Right kidney (tissue), 1 donor: ENCODE data around the gene CMTM7.
"Not testable (repeated sequence)": the region's sequence is repeated elsewhere in the genome, so short reads cannot be mapped to it uniquely, and the experiment has no call there.

ENCODE experiments used
- DNase-seq: peaks from one replicate; pipeline ENCODE4 v3.0.0-alpha.2; 2016

The CMTM7 gene

DNA sequence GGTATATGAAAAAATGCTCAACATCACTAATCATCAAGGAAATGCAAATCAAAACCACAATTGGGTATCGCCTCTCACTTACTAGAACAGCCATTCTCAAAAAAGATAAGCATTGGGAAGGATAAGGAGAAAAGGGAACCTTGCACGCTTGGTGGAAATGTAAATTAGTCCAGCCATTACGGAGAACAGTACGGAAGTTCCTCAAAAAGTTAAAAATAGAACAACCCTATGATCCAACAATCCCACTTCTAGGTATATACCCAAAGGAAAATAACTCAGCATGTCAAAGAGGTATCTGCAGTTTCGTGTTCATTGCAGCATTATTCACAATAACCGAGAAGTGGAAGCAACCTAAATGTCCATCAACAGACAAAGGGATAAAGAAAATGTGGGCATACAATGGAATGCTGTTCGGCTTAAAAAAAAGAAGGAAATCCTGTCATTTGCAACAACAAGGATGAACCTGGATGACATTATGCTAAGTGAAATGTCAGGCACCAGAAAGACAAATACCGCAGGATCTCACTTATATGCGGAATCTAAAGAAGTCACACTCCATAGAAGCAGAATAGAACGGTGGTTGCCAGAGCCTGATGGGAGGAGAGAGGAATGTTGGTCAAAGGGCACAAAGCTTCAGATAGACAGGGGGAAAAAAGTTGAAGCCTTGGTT, 11.7 kb upstream of the CMTM7 start:
- DNase-seq, result no peak

DNA sequence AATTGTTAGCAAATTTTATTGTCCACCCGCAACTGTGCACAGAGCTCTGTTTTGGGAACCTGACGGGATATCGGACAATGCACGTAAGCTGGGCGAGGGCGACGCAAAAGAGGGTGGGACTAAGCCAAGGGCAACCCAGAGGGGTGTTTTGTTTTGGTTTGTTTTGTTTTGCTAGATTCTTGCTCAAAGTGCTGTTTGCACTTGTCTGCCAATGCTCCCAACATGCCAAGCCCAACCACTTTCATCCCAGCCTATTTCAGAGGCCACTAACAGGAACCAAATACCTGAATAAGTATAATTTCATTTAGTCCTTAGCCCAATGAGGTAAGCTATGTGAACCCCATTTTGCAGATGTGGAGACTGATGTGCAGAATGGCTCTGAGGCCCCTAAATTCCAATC, 9.7 kb upstream of the CMTM7 start:
- DNase-seq, result no peak

DNA sequence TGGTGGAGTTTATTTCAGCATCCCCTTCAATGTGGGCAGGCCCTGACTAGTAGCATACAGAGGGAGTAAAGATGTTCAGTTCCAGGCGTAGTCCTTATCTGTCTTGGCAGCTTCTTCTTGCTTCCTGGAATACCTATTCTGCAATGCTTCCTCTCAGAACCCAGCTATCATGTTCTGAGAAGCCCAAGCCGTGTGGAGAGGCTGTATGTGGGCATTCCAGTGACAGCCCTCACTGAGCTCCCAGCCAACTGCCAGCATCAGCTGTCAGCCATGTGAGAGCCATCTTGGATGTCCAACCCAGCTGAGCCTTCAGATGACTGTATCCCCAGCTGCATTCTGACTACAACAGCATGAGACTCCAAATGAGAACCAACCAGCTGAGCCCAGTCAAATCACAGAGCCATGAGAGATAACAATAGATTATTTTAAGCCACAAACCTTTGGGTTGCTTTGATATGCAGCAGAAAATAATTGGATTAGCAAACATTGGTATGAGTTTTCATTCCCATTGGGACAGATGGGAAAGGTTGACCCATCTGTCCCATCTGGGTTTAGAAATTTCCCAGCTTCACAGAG, 8.4 kb upstream of the CMTM7 start:
- no peak for DNase-seq

DNA sequence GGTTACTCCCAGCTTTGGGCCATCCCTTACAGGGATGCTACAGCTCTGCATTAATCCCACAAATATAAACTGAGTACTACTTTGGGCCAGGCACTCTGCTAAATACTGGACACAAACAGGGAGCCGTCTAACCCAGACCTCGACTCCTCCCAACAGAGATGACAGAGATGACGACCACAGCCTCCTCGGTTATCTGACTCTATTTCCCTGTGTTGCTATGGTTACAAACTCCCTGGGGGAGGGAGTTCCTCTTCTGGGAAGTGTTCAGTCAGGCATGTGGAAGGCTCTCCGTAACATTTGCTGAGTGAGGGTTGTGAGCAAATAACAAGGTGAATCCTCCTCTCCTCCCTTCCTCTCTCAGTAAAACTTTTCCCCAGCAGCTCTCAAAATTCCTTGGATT, 6.7 kb upstream of the CMTM7 start:
- no peak for DNase-seq

DNA sequence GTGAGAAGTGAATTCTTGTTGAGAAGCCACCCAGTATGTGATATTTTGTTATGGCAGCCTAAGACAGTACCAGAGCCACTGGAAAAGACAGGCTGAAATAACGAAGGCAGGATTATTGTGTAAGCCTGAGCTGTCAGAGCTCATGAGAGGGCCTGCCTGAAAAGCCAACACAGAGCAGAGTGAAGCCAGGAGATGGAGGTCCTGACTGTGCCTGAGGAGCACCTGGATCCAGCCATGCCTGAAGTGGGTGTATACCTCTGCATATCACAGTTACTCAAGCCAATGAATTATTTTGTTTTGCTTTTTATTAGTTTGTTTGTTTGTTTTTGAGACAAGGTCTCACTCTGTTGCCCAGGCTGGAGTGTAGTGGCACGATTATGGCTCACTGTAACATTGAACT, 4.1 kb upstream of the CMTM7 start:
- no peak for DNase-seq

DNA sequence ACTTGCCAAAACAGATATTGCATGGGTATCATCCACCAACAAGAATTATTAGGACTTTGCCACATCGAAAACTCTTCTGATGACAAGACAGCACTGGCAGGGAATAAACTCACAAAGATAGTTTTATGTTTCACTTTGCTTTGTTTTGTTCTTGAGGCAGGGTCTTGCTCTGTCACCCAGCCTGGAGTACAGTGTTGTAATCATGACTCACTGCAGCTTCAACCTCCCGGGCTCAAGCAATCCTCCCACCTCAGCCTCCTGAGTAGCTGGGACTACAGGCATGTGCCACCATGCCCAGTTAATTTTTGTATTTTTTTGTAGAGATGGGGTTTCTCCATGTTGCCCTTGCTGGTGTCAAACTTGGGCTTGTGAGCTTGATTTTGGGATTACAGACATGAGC, 2.1 kb upstream of the CMTM7 start:
- DNase-seq, result not testable (repeated sequence)

DNA sequence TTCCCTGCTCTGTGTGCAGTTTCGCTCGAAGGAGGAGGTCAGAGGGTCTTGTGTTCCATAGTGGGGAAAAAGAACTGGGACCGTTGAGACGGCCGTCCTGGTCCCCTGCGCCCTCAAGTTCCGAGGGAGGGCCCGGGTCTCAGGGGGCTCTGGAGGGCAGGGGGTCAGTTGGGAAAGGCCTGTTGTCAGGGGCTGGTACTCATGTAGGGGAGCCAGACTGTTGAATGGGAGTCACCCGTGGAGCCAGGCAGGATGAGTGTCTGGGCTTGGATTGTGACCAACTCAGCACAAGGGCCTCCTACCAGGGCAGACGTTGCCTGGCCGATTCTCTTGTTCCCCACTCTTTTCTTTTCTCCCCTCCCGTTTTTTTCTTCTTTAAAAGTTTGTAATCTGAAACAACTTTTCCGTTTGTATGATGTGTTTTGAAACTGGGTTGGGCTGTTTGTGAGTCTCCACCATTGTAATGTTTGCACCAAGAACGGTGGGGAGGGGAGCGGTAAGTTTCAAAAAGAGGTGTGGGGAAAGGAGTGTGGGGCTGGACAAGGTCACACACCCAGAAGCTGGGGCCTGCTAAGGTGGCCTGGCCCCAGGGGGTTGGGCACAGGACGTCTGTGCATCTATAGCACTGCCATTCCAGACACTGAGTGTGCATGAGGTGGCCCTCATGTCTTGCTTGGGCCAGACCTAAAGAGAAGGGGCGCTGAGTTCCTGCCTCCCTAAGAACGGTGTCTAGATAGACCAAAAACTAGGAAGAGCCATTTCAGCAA, 1.1 kb downstream of the CMTM7 start:
- no peak for DNase-seq

DNA sequence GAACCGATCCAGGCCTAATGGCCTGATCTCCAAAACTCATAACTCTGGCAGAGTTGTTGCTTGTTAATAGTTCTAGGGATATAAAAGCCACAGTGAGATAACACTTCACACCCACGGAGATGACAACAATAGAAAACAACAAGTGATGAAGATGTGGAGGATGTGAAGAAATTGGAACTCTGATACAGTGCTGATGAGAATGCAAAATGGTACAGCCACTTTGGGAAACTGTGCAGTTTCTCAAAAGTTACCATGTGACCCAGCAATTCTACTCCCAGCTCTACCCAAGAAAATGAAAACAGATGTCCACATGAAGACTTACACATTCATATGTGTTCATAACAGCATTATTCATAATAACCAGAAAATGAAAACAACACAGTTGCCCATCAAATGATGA, 3.8 kb downstream of the CMTM7 start:
- no peak for DNase-seq

DNA sequence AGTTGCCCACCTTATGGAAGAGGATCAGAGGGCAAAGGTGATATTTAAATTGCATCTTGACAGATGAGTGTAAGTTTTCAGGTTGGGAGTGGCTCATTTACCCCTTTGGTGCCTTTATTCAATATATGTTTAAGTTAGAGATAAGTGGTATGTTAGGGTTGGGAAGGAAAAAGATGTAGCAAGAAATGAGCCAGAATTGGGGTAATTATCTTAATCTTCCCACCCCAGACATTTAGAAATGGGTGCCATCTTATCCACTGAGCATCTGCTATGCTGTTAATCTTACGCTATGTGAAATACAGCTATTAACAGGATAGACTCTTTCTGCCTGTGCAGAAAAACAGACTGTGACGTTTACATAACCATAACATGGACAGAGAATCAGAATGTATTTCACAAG, 6.3 kb downstream of the CMTM7 start:
- DNase-seq, result no peak

DNA sequence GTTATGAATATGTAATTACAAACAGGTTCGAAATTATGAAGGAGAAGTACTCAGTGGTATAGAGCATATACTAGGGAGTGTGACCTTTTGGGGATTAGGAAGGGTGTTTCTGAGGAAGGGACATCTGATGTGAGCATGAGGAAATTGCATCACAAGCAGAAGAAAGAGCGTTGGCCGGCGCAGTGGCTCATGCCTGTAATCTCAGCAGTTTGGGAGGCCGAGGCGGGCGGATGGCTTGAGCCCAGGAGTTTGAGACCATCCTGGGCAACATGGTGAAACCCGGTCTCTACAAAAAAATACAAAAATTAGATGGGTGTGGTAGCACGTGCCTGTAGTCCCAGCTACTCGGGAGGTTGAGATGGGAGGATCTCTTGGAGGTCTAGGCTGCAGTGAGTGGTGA, 6.9 kb downstream of the CMTM7 start:
- DNase-seq, result no peak

DNA sequence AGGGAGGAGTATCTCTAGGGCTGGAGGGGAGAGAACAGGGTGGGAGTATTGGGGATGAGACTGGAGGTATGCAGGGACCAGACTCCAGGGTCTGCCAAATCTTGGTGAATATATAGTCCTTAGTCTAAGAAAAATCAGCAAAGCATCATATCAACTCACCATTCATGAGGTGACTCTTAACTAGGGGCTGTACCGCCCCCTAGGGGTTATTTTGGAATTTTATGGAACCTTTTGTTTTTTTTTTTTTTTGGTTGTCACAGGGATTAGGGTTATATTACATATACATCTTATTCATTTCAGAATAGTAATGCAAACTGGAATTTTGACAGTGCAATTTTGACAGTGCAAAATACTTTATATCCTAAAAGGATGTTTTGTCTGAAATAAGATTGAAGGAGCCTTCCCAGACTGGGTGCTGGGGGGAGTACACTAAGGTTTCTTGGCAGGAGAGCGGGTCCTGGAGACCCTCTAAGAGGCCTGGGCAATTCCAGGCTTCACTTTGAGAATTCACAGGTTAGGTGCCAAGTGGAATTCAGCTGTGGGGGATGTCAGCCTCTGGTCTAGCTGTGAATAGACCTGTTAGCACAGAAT, 7.5 kb downstream of the CMTM7 start:
- DNase-seq, result no peak

DNA sequence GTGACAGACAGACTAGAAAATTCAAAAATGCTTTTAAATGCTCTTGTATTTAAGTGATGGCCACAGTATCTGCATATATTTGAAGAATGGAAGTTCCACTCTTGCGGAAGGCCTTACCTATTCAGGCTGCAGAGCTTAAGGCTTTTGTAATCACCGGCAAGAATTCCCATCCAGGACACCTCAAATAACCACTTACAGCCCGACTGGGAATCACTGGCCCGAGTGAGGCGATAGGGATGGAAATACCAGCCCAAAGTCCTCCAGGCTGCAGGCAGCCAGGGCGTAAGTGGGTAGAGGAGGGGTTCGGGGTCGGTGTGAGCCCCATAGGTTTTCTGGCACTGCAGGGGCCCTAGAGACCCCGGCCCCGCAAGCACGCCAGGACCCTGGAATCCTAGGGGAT, 9.5 kb downstream of the CMTM7 start:
- DNase-seq, result no peak

DNA sequence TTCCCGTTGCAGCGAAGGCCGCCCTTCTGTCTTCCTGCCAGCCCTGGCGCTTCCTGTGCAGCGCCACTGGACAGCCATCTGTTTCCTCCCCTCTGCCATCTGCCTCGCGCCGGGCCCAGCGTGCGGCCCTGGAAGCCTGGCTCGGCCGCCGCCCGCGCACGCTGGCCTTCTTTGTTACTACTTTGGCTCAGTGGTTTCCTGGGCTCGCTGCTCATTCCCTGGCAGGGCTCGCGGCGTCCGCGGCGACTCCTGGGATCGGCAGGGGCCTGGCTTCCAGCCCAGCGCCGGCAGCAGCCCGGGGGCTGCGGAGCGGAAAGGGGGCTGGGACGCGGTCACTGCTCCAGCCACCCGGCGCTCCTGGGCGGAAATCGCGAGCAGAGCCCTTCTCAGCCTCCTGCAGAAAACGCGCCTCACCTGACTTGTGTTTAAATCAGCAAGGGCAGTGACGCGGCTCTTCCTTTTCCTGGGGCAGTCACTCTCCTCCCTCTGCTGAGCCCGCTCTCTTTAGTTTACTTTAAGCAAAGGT, 10.0 kb downstream of the CMTM7 start:
- peak; percentile 96 for DNase-seq

DNA sequence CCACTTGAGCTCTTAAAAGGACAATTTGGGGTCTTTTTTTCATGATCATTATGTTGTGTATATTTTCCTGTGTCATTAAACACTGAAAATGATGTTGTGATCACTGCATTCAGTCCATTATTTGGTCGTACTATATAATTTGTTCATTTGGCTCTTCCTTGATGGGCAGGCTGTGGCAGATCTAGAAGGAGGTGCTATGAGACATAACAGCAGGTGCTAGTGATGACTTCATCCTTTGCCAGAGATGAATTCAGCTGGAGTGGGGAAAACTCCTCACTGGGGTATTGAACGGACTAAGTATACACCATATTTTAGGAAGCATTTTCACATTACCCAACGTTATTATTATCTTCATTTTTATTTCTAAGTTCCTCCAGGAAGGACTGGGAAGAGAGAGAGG, 12.0 kb downstream of the CMTM7 start:
- no peak for DNase-seq

DNA sequence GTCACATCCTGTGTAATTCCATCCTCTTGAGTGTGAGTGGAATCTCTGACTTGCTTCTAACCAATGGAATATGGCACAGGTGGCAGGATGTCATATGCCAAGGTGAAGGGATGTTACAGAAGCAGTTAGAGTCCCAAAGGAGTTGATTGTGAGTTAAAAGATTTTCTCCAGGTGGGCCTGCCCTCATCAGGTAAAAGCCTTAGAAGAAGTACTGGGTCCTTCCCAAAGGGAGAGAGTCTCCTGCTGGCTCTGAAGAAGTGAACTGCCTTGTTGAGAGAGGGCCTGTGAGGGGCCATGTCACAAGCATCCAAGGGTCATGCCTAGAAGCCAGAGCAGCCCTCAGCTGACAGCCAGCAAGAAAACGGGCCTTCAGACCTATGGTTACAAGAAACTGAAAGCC, 13.1 kb downstream of the CMTM7 start:
- DNase-seq, result no peak

DNA sequence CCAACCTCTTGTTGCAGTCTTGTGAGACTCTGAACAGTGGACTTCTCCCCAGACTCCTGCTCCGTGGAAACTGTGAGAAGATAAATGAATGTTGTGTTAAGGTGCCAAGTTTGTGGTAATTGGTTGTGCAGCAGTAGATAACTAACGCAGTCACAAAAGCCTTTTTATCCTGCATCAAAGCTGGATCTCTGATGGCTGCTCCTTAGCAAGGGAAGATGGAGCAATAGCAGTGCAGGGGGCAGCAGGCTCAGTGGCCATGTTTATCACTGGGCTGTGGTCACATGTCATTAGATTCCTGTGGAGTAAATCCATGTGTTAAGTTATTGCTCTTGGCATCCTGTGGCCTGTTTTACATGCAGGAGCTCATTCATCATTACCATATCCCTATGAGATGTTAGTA, 13.5 kb downstream of the CMTM7 start:
- no peak for DNase-seq

DNA sequence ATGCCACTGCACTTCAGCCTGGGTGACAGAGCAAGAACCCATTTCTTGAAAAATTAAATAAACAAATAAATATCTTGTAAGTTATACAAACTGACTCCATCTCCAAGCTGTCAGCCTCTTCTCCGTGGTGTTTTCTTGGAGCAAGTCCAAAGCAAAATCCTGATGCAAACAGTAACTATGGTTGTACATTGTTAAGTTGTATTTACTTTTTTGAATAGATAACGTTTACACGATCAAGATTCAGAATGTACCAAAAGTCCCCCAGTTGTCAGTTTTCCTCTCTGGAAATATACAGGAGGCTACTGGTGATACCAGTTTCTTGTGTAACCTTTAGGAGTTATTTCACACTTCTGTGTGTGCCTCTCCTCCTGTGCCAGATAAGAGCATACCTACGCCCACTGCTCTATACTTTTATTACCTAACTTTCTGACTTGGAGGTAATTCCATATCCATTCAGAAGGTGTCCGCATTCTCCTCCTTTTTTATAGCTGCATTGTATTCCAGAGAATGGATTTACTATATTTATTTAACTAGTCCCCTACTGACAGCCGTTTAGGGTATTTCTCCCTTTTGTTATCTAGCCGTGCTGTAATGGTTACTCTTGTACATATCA, 14.2 kb downstream of the CMTM7 start:
- no peak for DNase-seq

DNA sequence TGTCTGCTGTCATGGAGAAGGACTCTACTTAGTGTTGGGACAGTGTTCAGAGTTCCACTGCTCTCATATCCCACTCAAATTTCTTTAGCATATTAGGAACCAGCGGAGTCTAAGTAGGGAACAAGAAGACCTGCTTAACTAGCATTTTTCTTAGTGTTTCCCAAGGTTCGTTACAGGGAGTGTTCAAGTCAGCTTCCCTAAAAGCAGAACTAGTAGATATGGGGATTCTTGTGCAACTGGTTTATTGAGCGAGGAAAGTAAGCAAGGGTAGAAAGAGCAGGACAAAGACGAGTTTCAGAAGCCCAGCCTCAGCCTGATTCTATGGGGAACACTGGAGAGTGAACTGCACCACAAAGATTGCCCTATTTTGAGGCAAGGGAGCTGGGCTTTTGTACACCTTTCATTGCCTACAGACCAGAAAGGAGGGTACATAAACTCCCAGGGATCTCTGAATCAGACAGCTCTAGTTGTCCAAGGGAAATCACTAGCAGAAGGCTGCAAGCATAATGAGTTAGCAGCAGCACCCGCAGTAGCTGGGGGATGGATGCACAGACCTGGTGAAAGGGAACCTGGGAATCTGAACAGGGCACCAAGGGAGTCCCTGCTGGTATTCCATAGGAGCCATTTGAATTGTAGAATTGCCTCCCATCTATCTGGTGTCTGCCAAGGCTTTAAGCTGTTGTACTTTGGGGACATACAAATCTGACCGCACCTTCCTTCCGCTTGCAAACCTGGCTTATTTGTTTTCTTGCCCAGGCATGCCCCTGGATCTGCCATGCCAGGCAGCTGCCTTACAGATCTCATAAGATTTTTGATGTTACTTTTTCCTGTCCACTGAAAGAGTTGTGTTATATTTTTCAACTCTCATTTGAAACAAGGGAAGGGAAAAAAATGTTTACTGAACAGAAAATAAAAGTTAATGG, 15.1 kb downstream of the CMTM7 start:
- DNase-seq, result no peak

DNA sequence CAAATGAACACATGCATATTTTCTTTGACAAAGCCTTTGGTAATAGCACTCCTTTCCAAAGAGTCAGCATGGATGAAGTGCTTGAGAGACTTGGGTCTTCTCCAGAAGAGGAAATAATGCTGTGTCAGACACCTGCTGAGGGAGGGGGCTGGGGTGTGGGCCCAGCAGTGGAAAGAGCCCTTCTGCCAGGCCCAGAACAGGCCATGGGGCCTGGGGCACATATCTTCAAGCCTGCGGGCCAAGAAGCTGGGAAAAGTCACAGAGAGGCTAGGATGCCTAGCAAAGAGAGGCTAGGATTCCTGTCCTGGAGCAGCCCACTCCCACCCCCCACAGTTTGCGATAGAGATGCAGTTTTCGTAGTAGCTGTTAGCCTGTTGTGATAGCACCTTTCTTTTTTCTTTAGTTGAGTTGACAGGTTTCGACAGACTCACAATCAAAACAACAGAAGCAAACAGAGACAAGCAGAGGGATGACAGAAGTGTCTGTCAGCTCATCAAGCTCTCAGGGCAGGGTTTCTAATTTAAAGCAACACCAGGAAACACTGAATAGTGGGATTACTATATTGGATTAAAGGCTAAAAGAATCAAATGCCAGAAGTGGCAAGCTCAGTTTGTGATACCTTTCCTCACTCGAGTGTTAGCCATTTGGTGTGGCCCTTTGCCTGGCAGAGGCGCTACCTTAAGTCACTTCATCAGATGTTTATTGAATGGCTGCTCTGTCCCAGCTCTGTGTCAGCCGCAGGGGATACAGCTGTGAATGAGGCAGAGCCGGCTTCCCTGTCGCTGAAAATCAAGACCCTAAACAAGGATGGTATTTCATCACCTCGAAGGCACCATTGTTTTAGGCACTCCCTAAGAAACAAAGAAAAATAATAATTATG, 19.0 kb downstream of the CMTM7 start:
- DNase-seq, result no peak

DNA sequence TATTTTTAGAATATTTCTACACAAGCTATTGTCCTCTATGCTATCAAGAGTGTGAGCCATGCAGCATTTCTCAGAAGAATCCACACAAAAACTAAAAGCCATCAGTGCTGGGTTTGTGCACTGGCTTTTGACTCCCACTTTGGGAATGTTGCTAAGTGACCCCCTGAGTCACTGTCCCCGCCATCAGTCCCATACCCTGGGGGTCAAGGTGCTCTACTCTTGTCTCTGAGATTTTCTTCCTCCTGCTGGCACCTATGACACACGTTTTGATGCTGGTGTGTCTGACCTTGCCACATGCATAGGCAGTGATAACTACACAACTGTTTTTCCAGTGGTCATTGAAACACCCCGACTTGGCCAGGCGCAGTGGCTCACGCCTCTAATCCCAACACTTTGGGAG, 19.8 kb downstream of the CMTM7 start:
- DNase-seq, result no peak

DNA sequence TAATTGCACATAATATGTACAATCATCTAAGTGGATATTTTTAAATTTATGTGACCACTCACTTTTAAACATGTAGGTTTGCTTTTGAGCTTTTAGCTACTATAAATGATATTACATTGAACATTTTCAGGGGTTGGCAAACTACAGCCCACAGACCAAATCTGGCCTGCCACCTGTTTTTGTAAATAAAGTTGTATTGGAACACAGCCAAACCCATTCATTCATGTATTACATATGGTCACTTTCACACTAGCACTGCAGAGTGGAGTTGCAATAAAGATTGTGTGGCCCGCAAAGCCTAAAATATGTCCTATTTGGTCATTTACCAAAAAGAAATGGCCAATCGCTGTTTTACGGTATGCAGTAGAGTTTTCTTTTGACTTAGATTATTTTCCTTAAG, 21.2 kb downstream of the CMTM7 start:
- DNase-seq, result no peak
